C4-2B (cell line): ENCODE measurements around the gene PRKCE.

Experiments used
- ZFX ChIP-seq: fragments of 450-650 bp; IDR thresholded peaks from 2 replicates; pipeline ENCODE4 v1.6.1; 2017
- TF ChIP-seq, protein P1 (sequence below): fragments of 450-650 bp; conservative IDR thresholded peaks from 2 replicates; pipeline ENCODE4 v1.5.1; 2017; ENCODE audit warnings: mild to moderate bottlenecking

DNA sequence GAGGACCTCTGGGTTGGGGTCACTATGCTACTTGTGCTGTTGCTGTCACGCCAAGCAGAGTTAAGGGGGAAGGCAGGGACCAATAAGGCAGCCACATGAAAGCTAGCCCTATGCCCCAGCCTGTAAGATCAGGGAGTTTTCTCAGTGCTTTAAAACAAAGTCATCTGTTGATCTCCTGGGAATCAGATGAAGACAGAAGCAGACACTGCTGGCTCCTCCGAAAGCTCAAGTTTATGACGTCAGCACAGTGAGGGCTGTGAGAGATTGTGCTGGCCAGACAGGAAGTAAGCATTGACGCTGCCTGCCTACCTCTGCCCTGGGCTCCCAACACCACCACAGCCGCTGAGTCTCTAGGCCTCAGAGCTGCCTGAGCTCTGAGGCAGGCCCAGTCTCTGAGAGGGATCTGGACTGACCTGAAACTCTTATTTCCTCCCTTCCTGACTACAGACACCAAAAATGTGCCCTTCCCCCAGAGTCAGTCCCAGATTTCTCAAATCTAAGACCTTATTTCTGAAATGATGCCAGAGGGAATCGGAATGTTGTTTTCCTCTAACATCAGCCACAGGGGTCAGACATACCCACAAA is 527.7 kb downstream of the PRKCE start:
- TF ChIP-seq, protein P1, sequence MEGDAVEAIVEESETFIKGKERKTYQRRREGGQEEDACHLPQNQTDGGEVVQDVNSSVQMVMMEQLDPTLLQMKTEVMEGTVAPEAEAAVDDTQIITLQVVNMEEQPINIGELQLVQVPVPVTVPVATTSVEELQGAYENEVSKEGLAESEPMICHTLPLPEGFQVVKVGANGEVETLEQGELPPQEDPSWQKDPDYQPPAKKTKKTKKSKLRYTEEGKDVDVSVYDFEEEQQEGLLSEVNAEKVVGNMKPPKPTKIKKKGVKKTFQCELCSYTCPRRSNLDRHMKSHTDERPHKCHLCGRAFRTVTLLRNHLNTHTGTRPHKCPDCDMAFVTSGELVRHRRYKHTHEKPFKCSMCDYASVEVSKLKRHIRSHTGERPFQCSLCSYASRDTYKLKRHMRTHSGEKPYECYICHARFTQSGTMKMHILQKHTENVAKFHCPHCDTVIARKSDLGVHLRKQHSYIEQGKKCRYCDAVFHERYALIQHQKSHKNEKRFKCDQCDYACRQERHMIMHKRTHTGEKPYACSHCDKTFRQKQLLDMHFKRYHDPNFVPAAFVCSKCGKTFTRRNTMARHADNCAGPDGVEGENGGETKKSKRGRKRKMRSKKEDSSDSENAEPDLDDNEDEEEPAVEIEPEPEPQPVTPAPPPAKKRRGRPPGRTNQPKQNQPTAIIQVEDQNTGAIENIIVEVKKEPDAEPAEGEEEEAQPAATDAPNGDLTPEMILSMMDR, result no peak
- TF ChIP-seq ZFX, result no peak
